Colonic mucosa (tissue), 4 donors: ENCODE results near the gene UBC. TPM values are rescaled to one million over a fixed set of nuclear protein-coding genes. Genes with fewer than 3 reads are reported as not detected.

Experiments used
- DNase-seq: peaks from one replicate; pipeline ENCODE4 v3.0.0-alpha.2; 2020
- H3K27ac ChIP-seq: fragments of 200-600 bp; one replicate; pipeline ENCODE4 v1.8.0; 2021
- H3K27me3 ChIP-seq: fragments of 200-600 bp; one replicate; pipeline ENCODE4 v1.8.0; 2021
- H3K36me3 ChIP-seq: fragments of 200-600 bp; one replicate; pipeline ENCODE4 v1.8.0; 2021
- H3K4me1 ChIP-seq: fragments of 200-600 bp; one replicate; pipeline ENCODE4 v1.8.0; 2021; ENCODE audit warnings: mild to moderate bottlenecking
- H3K4me3 ChIP-seq: fragments of 200-600 bp; one replicate; pipeline ENCODE4 v1.8.0; 2021
- H3K9ac ChIP-seq, 2 donors: one replicate each; pipeline ENCODE4 v1.7.0; 2013; ENCODE audit warnings: control low read depth in 2 of 2, low read depth in 2 of 2, low read length in 2 of 2
- H3K9me3 ChIP-seq: fragments of 200-600 bp; one replicate; pipeline ENCODE4 v1.8.0; 2021
- intact Hi-C: fragments of 100-400 bp; cut with DNase I; formaldehyde crosslinking; loops from one replicate; pipeline ENCODE4 v1.14.1; 2022
- total RNA-seq, 2 donors: library from RNA; stranded (reverse); fragmentation: NEBNext Ultra II Directional in 1 of 2; extraction: Animal tissue kit (Norgen Biotek cat#: 25700) in 1 of 2; gene quantifications; one replicate each; pipeline ENCODE4 v1.2.1, GENCODE V29; 2021
- TF ChIP-seq, protein P1 (sequence below): fragments of 200-600 bp; IDR thresholded peaks from one replicate; pipeline ENCODE4 v1.8.0; 2022; ENCODE audit warnings: antibody characterized with exemption, mild to moderate bottlenecking
- donor health status: healthy.
- donor health status: DM: no; HTN: no; CAD: no.
- donor health status: DM: no; HTN: no; CAD: no.

The UBC gene
- total RNA-seq, 2 donors from 2014 or later: 903 to 1,043 TPM

DNA sequence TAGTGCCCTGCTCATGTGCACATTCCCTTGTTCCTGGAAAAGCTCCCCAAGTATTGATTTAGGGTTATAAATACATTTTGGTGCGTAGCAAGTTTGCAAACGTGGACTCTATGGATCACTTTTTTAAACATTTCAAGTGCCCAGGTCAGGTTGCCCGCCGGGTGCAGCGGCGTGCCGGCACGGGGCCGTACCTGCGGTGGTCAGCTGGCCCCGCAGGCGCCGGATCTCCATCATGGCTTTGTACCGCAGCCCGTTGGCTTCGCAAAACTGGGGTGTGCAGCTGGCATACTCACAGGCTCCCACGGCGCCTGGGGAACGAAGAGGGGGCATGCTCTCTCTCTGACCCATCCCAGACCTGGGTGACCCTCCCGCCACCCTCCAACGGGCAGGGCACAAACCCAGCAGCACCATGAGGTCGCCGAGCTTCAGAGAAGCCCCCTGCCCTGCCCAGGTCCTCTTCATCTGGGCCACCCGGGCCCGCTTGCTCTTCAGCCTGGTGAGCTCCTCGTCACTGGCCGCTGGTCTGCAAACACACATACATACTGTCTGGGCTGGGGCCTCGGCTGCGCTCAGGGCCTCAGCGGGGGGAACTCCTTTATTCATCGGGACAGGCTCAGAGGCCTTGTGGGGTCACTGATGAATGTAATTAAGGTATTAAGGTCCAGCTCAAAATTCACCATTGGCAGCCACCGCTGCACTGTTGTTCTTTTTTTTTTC lies 39.4 kb upstream of the UBC start:
- no peaks in the 10 kb centered on the region for H3K27me3 ChIP-seq
- intact Hi-C loops: no loop called here
- peaks cover 5% of the 10 kb centered on the region for H3K36me3 ChIP-seq
- no peaks in the 10 kb centered on the region for H3K9me3 ChIP-seq
- no peak overlapping the region for H3K9ac ChIP-seq
- TF ChIP-seq, protein P1, sequence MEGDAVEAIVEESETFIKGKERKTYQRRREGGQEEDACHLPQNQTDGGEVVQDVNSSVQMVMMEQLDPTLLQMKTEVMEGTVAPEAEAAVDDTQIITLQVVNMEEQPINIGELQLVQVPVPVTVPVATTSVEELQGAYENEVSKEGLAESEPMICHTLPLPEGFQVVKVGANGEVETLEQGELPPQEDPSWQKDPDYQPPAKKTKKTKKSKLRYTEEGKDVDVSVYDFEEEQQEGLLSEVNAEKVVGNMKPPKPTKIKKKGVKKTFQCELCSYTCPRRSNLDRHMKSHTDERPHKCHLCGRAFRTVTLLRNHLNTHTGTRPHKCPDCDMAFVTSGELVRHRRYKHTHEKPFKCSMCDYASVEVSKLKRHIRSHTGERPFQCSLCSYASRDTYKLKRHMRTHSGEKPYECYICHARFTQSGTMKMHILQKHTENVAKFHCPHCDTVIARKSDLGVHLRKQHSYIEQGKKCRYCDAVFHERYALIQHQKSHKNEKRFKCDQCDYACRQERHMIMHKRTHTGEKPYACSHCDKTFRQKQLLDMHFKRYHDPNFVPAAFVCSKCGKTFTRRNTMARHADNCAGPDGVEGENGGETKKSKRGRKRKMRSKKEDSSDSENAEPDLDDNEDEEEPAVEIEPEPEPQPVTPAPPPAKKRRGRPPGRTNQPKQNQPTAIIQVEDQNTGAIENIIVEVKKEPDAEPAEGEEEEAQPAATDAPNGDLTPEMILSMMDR: no peak
- no peak for DNase-seq
- H3K27ac ChIP-seq: no peak overlapping the region
- no peaks in the 10 kb centered on the region for H3K4me1 ChIP-seq
- no peak overlapping the region for H3K4me3 ChIP-seq

DNA sequence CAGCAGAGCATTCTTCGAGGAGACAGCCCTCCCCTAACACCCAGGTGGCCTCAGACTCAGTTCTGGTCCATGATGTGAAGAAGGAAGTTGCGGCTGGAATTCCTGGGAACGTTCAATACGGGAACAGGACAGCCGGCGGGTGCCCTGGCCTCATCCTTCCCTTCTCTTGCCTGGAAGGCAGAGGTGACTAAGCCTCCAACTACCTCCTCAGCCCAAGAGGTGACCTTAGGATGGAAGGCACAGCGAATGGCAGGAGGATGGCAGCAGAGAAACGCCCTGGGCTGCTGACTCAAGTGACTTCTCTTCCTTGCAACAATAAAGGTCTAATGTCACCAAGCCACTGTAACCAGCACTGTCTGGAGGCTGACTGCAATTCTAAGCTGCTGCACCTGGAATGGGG lies 38.4 kb upstream of the UBC start:
- TF ChIP-seq, protein P1: no peak
- no peaks in the 10 kb centered on the region for H3K9me3 ChIP-seq
- no peak for DNase-seq
- no peaks in the 10 kb centered on the region for H3K27me3 ChIP-seq
- intact Hi-C loops: no loop called here
- H3K9ac ChIP-seq: no peak overlapping the region
- H3K4me3 ChIP-seq: no peak overlapping the region
- no peak overlapping the region for H3K27ac ChIP-seq
- H3K36me3 ChIP-seq: peaks cover 5% of the 10 kb centered on the region
- no peaks in the 10 kb centered on the region for H3K4me1 ChIP-seq

DNA sequence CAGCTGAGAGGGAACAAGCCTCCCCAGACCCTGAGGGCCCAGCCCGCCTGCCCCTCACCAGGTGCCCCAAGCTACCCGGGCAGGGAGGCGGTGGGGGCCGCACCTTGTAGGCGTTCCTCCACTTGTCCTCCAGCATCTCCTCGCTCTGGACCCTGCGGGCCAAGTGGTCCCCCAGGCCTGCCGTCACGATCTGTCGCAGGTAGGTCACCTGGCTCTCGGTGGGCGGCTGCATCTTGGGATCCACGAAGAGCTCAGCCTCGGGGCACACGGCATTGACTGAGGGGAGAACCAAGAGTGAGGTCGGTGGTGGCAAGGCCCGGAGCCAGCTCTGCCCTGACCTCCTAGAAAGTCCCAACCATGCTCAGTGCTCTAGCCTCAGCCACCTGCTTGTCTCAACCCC lies 37.8 kb upstream of the UBC start:
- Histone ChIP-seq H3K9me3 (no peaks in the 10 kb centered on the region), H3K27ac (no peak overlapping the region), H3K36me3 (peaks cover 5% of the 10 kb centered on the region), H3K9ac (no peak overlapping the region), H3K27me3 (no peaks in the 10 kb centered on the region), H3K4me1 (no peaks in the 10 kb centered on the region), H3K4me3 (no peak overlapping the region)
- intact Hi-C loops: no loop called here
- TF ChIP-seq, protein P1: no peak
- DNase-seq: no peak

DNA sequence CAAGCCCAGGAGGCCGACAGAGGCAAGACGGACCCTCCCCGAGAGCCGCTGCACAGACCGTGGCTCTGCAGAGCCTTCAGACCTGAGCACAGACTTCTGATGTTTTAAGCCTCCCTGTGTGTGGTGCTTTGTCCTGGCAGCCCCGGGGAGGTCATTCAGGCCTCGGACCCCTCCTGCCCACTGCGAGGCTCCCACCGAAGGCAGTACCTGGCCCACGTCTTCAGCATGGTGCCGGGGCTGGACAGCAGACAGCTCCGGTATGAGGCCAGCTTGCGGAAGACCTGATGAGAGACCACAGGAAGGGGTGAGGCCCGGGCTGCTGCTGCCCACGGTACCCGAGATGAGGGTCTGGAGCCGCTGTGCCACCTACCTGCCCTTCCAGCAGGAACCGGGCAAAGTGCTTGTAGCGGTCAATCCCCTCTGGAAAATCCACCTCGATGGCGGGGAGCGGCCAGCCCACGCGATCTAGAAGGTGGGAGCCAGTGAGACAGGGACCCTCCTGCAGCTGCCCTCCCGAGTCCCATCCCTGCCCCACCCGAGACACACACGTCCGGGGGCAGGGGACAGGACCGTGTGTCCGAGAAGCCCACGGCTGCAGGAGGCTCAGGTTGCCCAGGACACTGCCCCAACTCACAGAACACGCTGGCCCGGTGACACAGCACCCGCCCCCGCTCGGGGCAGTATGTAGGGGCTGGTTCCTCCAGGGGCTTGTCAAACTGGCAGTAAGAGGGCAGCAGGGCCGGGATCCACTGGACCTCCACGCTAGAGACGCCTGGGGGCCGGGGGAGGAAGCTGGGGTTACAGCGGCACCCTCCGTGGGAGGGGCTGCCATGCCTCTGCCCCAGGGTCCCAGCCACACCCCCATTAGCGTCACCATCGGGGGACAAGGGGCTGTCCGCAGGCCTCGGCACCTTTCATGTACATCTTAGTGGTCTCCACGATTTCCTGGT lies 35.6 kb upstream of the UBC start:
- no peaks in the 10 kb centered on the region for H3K27me3 ChIP-seq
- no peak overlapping the region for H3K27ac ChIP-seq
- H3K9ac ChIP-seq: no peak overlapping the region
- no peaks in the 10 kb centered on the region for H3K36me3 ChIP-seq
- intact Hi-C loops: no loop called here
- TF ChIP-seq, protein P1: no peak
- H3K9me3 ChIP-seq: no peaks in the 10 kb centered on the region
- H3K4me3 ChIP-seq: no peak overlapping the region
- no peaks in the 10 kb centered on the region for H3K4me1 ChIP-seq
- no peak for DNase-seq

DNA sequence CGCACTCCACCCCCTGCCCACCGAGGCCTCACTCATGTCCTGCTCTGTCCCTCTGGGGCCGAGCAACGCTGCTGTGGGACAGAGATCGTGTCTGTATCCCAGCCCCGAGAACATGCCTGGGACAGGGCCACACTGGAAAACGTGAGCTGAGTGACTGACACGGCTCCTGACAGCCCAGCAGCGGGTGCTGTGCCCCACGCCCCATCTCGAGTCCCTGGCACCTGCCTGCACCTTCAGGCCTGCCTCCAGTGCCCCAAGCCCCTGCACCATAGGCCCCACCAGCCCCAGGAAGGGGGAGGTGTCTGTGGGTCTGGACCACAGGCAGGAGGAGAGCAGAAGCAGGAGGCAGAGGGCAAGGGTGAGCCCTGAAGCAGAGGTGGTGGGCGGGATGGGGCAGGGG lies 34.6 kb upstream of the UBC start:
- intact Hi-C loops: no loop called here
- TF ChIP-seq, protein P1: no peak
- Histone ChIP-seq H3K4me1 (no peaks in the 10 kb centered on the region), H3K9me3 (no peaks in the 10 kb centered on the region), H3K27me3 (no peaks in the 10 kb centered on the region), H3K9ac (no peak overlapping the region), H3K27ac (no peak overlapping the region), H3K36me3 (no peaks in the 10 kb centered on the region), H3K4me3 (no peak overlapping the region)
- DNase-seq: no peak
